H9 (cell line): ENCODE results near the gene TTC12. TPM values are rescaled to one million over a fixed set of nuclear protein-coding genes. Genes with fewer than 3 reads are reported as not detected.

Experiments used
- DNase-seq: peaks from one replicate; pipeline ENCODE4 v3.0.0-alpha.2; 2017
- H2AFZ ChIP-seq: one replicate; pipeline ENCODE4 v1.6.1; 2013; ENCODE audit warnings: mild to moderate bottlenecking, low read length, control low read depth, moderate library complexity
- H2AK5ac ChIP-seq: 2 replicates; pipeline ENCODE4 v1.6.1; 2013; ENCODE audit warnings: low read length, control low read depth, mixed read lengths; ENCODE audit not compliant: insufficient read length
- H2BK120ac ChIP-seq: one replicate; pipeline ENCODE4 v1.6.1; 2013; ENCODE audit warnings: low read depth, mild to moderate bottlenecking, low read length, control low read depth, inconsistent platforms; ENCODE audit not compliant: poor library complexity, severe bottlenecking
- H2BK12ac ChIP-seq: 2 replicates; pipeline ENCODE4 v1.6.1; 2013; ENCODE audit warnings: low read length, control low read depth, mixed read lengths, low read depth; ENCODE audit not compliant: insufficient read length
- H2BK15ac ChIP-seq: 2 replicates; pipeline ENCODE4 v1.6.1; 2013; ENCODE audit warnings: low read depth, low read length, control low read depth
- H2BK20ac ChIP-seq: one replicate; pipeline ENCODE4 v1.6.1; 2013; ENCODE audit warnings: low read depth, mild to moderate bottlenecking, low read length, control low read depth, inconsistent platforms; ENCODE audit not compliant: poor library complexity, severe bottlenecking
- H2BK5ac ChIP-seq: 2 replicates; pipeline ENCODE4 v1.6.1; 2013; ENCODE audit warnings: low read length, control low read depth, mixed read lengths; ENCODE audit not compliant: insufficient read length
- H3K14ac ChIP-seq: 2 replicates; pipeline ENCODE4 v1.6.1; 2013; ENCODE audit warnings: low read length, control low read depth; ENCODE audit not compliant: insufficient read depth
- H3K18ac ChIP-seq: 2 replicates; pipeline ENCODE4 v1.6.1; 2013; ENCODE audit warnings: low read depth, mild to moderate bottlenecking, mixed read lengths, low read length, control low read depth; ENCODE audit not compliant: insufficient read length
- H3K23ac ChIP-seq: 2 replicates; pipeline ENCODE4 v1.6.1; 2013; ENCODE audit warnings: low read length, control low read depth, mixed read lengths, low read depth; ENCODE audit not compliant: insufficient read length
- H3K23me2 ChIP-seq: 2 replicates; pipeline ENCODE4 v1.6.1; 2013; ENCODE audit warnings: low read depth, mild to moderate bottlenecking, mixed read lengths, low read length, control low read depth; ENCODE audit not compliant: insufficient read length, poor library complexity, severe bottlenecking
- H3K27ac ChIP-seq: 2 replicates; pipeline ENCODE4 v1.5.1; 2013; ENCODE audit warnings: low read length, control low read depth, mixed read lengths, low read depth; ENCODE audit not compliant: insufficient read length
- H3K27me3 ChIP-seq: 2 replicates; pipeline ENCODE4 v1.6.1; 2013; ENCODE audit warnings: low read length, control low read depth, inconsistent platforms; ENCODE audit not compliant: insufficient read depth
- H3K4ac ChIP-seq: 2 replicates; pipeline ENCODE4 v1.6.1; 2013; ENCODE audit warnings: low read depth, mild to moderate bottlenecking, control low read depth, inconsistent platforms, low read length, moderate library complexity
- H3K4me1 ChIP-seq: 2 replicates; pipeline ENCODE4 v1.6.1; 2013; ENCODE audit warnings: low read length, control low read depth, inconsistent platforms; ENCODE audit not compliant: insufficient read depth
- H3K4me2 ChIP-seq: 2 replicates; pipeline ENCODE4 v1.6.1; 2013; ENCODE audit warnings: low read length, control low read depth, mixed read lengths; ENCODE audit not compliant: insufficient read length, insufficient read depth
- H3K56ac ChIP-seq: 2 replicates; pipeline ENCODE4 v1.6.1; 2013; ENCODE audit warnings: low read depth, mild to moderate bottlenecking, mixed read lengths, low read length, control low read depth; ENCODE audit not compliant: insufficient read length
- H3K79me1 ChIP-seq: 2 replicates; pipeline ENCODE4 v1.6.1; 2013; ENCODE audit warnings: low read depth, mild to moderate bottlenecking, moderate library complexity, low read length, control low read depth, inconsistent platforms; ENCODE audit not compliant: insufficient read depth, poor library complexity, severe bottlenecking
- H3K79me2 ChIP-seq: 2 replicates; pipeline ENCODE4 v1.6.1; 2013; ENCODE audit warnings: low read length, control low read depth, inconsistent platforms; ENCODE audit not compliant: insufficient read depth
- H3K9ac ChIP-seq: 2 replicates; pipeline ENCODE4 v1.6.1; 2013; ENCODE audit warnings: low read length, control low read depth, mixed read lengths; ENCODE audit not compliant: insufficient read length; ENCODE audit errors: extremely low read depth
- H3K9me3 ChIP-seq: one replicate; pipeline ENCODE4 v1.6.1; 2013; ENCODE audit warnings: low read depth, low read length, inconsistent platforms; ENCODE audit not compliant: control insufficient read depth
- H3T11ph ChIP-seq: one replicate; pipeline ENCODE4 v1.6.1; 2013; ENCODE audit warnings: mild to moderate bottlenecking, low read length, control low read depth, inconsistent platforms
- H4K20me1 ChIP-seq: one replicate; pipeline ENCODE4 v1.6.1; 2013; ENCODE audit not compliant: control insufficient read depth, insufficient read length, insufficient read depth
- H4K5ac ChIP-seq: 2 replicates; pipeline ENCODE4 v1.6.1; 2013; ENCODE audit warnings: low read depth, mild to moderate bottlenecking, mixed read lengths, low read length, control low read depth; ENCODE audit not compliant: insufficient read length
- H4K8ac ChIP-seq: replicated peaks from 2 replicates; pipeline ENCODE4 v1.6.1; 2013; ENCODE audit warnings: low read length, control low read depth, mixed read lengths, low read depth; ENCODE audit not compliant: insufficient read length
- H4K91ac ChIP-seq: 2 replicates; pipeline ENCODE4 v1.6.1; 2013; ENCODE audit warnings: low read depth, mild to moderate bottlenecking, moderate library complexity, mixed read lengths, low read length, control low read depth; ENCODE audit not compliant: insufficient read length
- H3K27ac Mint-ChIP-seq, 3 experiments: 2 replicates in 2 of 3; 3 replicates in 1 of 3; pipeline ENCODE4 v1.8.0; 2020 to 2021; ENCODE audit warnings: mixed read lengths in 3 of 3, mild to moderate bottlenecking in 1 of 3, moderate library complexity in 1 of 3
- H3K27me3 Mint-ChIP-seq: 2 replicates; pipeline ENCODE4 v1.8.0; 2021; ENCODE audit warnings: low read depth, mild to moderate bottlenecking, moderate library complexity, mixed read lengths
- H3K36me3 Mint-ChIP-seq, 3 experiments: 2 replicates in 2 of 3; 3 replicates in 1 of 3; pipeline ENCODE4 v1.8.0; 2020 to 2021; ENCODE audit warnings: low read depth in 3 of 3, mixed read lengths in 3 of 3; ENCODE audit not compliant: insufficient read depth in 1 of 3
- H3K4me1 Mint-ChIP-seq, 2 experiments: 2 replicates each; pipeline ENCODE4 v1.8.0; 2020; ENCODE audit warnings: mixed read lengths in 2 of 2
- H3K4me3 Mint-ChIP-seq, 2 experiments: 2 replicates in 1 of 2; 3 replicates in 1 of 2; pipeline ENCODE4 v1.8.0; 2020 to 2021; ENCODE audit warnings: mild to moderate bottlenecking in 2 of 2, mixed read lengths in 2 of 2, moderate library complexity in 1 of 2
- H3K9me3 Mint-ChIP-seq, 2 experiments: 2 replicates in 1 of 2; 3 replicates in 1 of 2; pipeline ENCODE4 v1.8.0; 2020; ENCODE audit warnings: mild to moderate bottlenecking in 2 of 2, mixed read lengths in 2 of 2, moderate library complexity in 1 of 2
- WGBS: extraction: QIAGEN DNeasy Blood & Tissue Kit; methylation state at CpG from one replicate; pipeline ENCODE4 v1.1.7; 2013; ENCODE audit warnings: missing lambda C conversion rate, low lambda C conversion rate, mixed read lengths; ENCODE audit not compliant: insufficient read length; ENCODE audit errors: extremely low coverage; 5-methylcytosine and 5-hydroxymethylcytosine counted together
- total RNA-seq: library from RNA; stranded (reverse); gene quantifications from 2 replicates; pipeline ENCODE4 v1.2.1, GENCODE V29; 2021
- TF ChIP-seq, protein P1 (sequence below): fragments of 200-600 bp; sonication (generic); conservative IDR thresholded peaks from 3 replicates; pipeline ENCODE4 v1.8.0; 2021; ENCODE audit warnings: antibody characterized with exemption, mild to moderate bottlenecking

The TTC12 gene
- total RNA-seq, 1 experiment from 2014 or later: 8.3 TPM

GRCh38 chr11:113331441-113331840 lies 17.1 kb downstream of the TTC12 start:
- Histone ChIP-seq H2BK5ac (no peak overlapping the region), H3K79me2 (no peaks in the 10 kb centered on the region), H3T11ph (no peak overlapping the region), H2BK20ac (no peak overlapping the region), H4K8ac (no peak overlapping the region), H4K91ac (no peak overlapping the region), H2BK120ac (no peak overlapping the region), H3K4ac (no peak overlapping the region), H3K9me3 (no peaks in the 10 kb centered on the region), H3K18ac (no peak overlapping the region), H2AFZ (no peak overlapping the region), H3K14ac (no peak overlapping the region), H3K56ac (no peak overlapping the region), H2AK5ac (no peak overlapping the region), H3K23ac (no peak overlapping the region), H4K20me1 (no peaks in the 10 kb centered on the region), H3K79me1 (no peaks in the 10 kb centered on the region), H3K9ac (no peak overlapping the region), H4K5ac (no peak overlapping the region), H2BK15ac (no peak overlapping the region), H3K27ac (no peak overlapping the region), H3K27me3 (no peaks in the 10 kb centered on the region), H3K4me2 (no peak overlapping the region), H3K23me2 (no peaks in the 10 kb centered on the region), H2BK12ac (no peak overlapping the region), H3K4me1 (no peaks in the 10 kb centered on the region)
- Mint-ChIP-seq H3K9me3 (no peaks in the 10 kb centered on the region), H3K4me3 (no peak overlapping the region), H3K27me3 (no peaks in the 10 kb centered on the region), H3K36me3 (peaks cover 0 to 5% (median 0%) of the 10 kb centered on the region in 3 experiments; a peak in 2 of 7 replicates), H3K27ac (no peak overlapping the region), H3K4me1 (peaks cover 4 to 8% of the 10 kb centered on the region in 2 experiments; a peak in 3 of 4 replicates)
- TF ChIP-seq, protein P1, sequence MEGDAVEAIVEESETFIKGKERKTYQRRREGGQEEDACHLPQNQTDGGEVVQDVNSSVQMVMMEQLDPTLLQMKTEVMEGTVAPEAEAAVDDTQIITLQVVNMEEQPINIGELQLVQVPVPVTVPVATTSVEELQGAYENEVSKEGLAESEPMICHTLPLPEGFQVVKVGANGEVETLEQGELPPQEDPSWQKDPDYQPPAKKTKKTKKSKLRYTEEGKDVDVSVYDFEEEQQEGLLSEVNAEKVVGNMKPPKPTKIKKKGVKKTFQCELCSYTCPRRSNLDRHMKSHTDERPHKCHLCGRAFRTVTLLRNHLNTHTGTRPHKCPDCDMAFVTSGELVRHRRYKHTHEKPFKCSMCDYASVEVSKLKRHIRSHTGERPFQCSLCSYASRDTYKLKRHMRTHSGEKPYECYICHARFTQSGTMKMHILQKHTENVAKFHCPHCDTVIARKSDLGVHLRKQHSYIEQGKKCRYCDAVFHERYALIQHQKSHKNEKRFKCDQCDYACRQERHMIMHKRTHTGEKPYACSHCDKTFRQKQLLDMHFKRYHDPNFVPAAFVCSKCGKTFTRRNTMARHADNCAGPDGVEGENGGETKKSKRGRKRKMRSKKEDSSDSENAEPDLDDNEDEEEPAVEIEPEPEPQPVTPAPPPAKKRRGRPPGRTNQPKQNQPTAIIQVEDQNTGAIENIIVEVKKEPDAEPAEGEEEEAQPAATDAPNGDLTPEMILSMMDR: no peak
- no CpG with 5 or more reads among the region's 5 CpGs for WGBS
- no peak for DNase-seq
